ENCODE measurements around the gene FIGN.

DNA sequence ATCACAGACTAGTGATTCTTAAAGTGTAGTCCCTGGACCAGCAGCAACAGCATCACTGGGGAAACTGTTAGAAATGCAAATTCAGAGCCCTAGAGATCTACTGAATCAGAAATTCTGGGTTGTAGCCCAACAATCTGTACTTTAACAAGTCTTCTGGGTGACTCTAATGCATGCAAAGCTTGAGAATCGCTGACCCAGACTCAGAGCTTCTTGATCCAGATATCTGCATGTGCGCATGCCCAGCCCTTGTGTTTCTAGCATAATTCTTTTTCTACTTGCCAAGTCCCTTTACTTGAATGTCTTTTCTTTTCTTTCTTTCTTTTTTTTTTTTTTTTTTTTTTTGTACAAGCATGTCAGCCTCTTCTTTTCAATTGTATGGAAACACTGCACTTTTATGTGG is 60.4 kb downstream of the FIGN start:
- TF ChIP-seq POLR2A (IDR thresholded peaks at IDR 0.05; ENCODE audit: low read depth, low read length), result no peak
- no peak for TF ChIP-seq POLR2AphosphoS5 (IDR thresholded peaks at IDR 0.05; ENCODE audit: low read depth, low read length)
- TF ChIP-seq TAF1 (IDR thresholded peaks at IDR 0.05; ENCODE audit: borderline replicate concordance, low read depth, low read length), result no peak

Data from GM12892 (cell line).